HEK293 (cell line): ENCODE data around the gene MGMT.
A peak's percentile ranks its signal among the peaks of the same experiment; 100 is the strongest.

Experiments used
- CTCF ChIA-PET: fragments of 350-600 bp; formaldehyde crosslinking; extraction: SDS; loops from one replicate; lab custom pipeline; 2021; ENCODE audit warnings: antibody characterized with exemption; lab: Yijun Ruan, JAX
- POLR2A ChIA-PET: fragments of 300-600 bp; formaldehyde crosslinking; extraction: SDS; loops from one replicate; lab custom pipeline; 2020; ENCODE audit warnings: antibody characterized with exemption, inconsistent platforms; lab: Yijun Ruan, JAX
- H3K27ac ChIP-seq: fragments of 200-500 bp; sonication (Bioruptor generic); 2 replicates; pipeline ENCODE4 v1.5.1; 2014; ENCODE audit warnings: low read depth, low read length, control low read depth, inconsistent platforms; ENCODE audit errors: extremely low read depth
- H3K36me3 ChIP-seq, 2 experiments: fragments of 200-500 bp in 1 of 2; sonication (Bioruptor generic) in 1 of 2; 1 replicate in 1 of 2; 2 replicates in 1 of 2; pipeline ENCODE4 v1.5.1; 2014 to 2017; ENCODE audit warnings: inconsistent platforms in 2 of 2, low read length in 2 of 2; ENCODE audit not compliant: control insufficient read depth in 2 of 2, insufficient read depth in 1 of 2
- H3K4me1 ChIP-seq: fragments of 200-500 bp; sonication (Bioruptor generic); 2 replicates; pipeline ENCODE4 v1.5.1; 2014; ENCODE audit warnings: mild to moderate bottlenecking, low read length, inconsistent platforms; ENCODE audit not compliant: control insufficient read depth, insufficient read depth
- H3K4me3 ChIP-seq: 2 replicates; pipeline ENCODE4 v1.5.1; 2011; ENCODE audit warnings: low read depth, mild to moderate bottlenecking, control low read depth, low read length, moderate library complexity
- H3K9me3 ChIP-seq: fragments of 200-500 bp; sonication (Bioruptor generic); 2 replicates; pipeline ENCODE4 v1.5.1; 2014; ENCODE audit warnings: low read depth, low read length, inconsistent platforms; ENCODE audit not compliant: control insufficient read depth, insufficient read depth
- FEZF1 ChIP-seq: fragments of 450-650 bp; formaldehyde crosslinking; IDR thresholded peaks from 2 replicates; pipeline ENCODE4 v1.5.1; 2016; ENCODE audit warnings: missing biosample characterization, missing genetic modification characterization
- GFI1B ChIP-seq: fragments of 450-650 bp; formaldehyde crosslinking; IDR thresholded peaks from 2 replicates; pipeline ENCODE4 v1.5.1; 2016; ENCODE audit warnings: missing biosample characterization, missing genetic modification characterization
- KLF7 ChIP-seq: fragments of 450-650 bp; formaldehyde crosslinking; IDR thresholded peaks from 2 replicates; pipeline ENCODE4 v1.5.1; 2016; ENCODE audit warnings: missing biosample characterization, missing genetic modification characterization, borderline replicate concordance
- SCRT1 ChIP-seq: fragments of 450-650 bp; formaldehyde crosslinking; IDR thresholded peaks from 2 replicates; pipeline ENCODE4 v1.5.1; 2016; ENCODE audit warnings: missing biosample characterization, missing genetic modification characterization, borderline replicate concordance
- SP3 ChIP-seq: fragments of 450-650 bp; formaldehyde crosslinking; IDR thresholded peaks from 2 replicates; pipeline ENCODE4 v1.5.1; 2016; ENCODE audit warnings: missing biosample characterization, missing genetic modification characterization
- ZBTB8A ChIP-seq: fragments of 450-650 bp; formaldehyde crosslinking; IDR thresholded peaks from 2 replicates; pipeline ENCODE4 v1.5.1; 2016; ENCODE audit warnings: missing biosample characterization, missing genetic modification characterization
- ZFP41 ChIP-seq: fragments of 450-650 bp; formaldehyde crosslinking; IDR thresholded peaks from 2 replicates; pipeline ENCODE4 v1.5.1; 2016; ENCODE audit warnings: missing biosample characterization, missing genetic modification characterization, borderline replicate concordance
- ZIC2 ChIP-seq: fragments of 450-650 bp; formaldehyde crosslinking; IDR thresholded peaks from 2 replicates; pipeline ENCODE4 v1.5.1; 2016; ENCODE audit warnings: missing biosample characterization, missing genetic modification characterization
- ZNF138 ChIP-seq: fragments of 450-650 bp; formaldehyde crosslinking; IDR thresholded peaks from 2 replicates; pipeline ENCODE4 v1.5.1; 2016; ENCODE audit warnings: missing biosample characterization, missing genetic modification characterization, borderline replicate concordance
- ZNF157 ChIP-seq: fragments of 450-650 bp; formaldehyde crosslinking; IDR thresholded peaks from 2 replicates; pipeline ENCODE4 v1.5.1; 2016; ENCODE audit warnings: missing biosample characterization, missing genetic modification characterization
- ZNF223 ChIP-seq: fragments of 450-650 bp; formaldehyde crosslinking; IDR thresholded peaks from 2 replicates; pipeline ENCODE4 v1.5.1; 2016; ENCODE audit warnings: missing biosample characterization, missing genetic modification characterization
- ZNF324 ChIP-seq: fragments of 450-650 bp; formaldehyde crosslinking; IDR thresholded peaks from 2 replicates; pipeline ENCODE4 v1.5.1; 2016; ENCODE audit warnings: missing biosample characterization, missing genetic modification characterization
- ZNF561 ChIP-seq: fragments of 450-650 bp; IDR thresholded peaks from 2 replicates; pipeline ENCODE4 v1.5.1; 2018; ENCODE audit warnings: missing biosample characterization, missing genetic modification characterization, borderline replicate concordance
- ZNF596 ChIP-seq: fragments of 450-650 bp; IDR thresholded peaks from 2 replicates; pipeline ENCODE4 v1.5.0; 2018; ENCODE audit warnings: missing biosample characterization, mild to moderate bottlenecking, missing genetic modification characterization, moderate library complexity
- ZNF624 ChIP-seq: fragments of 450-650 bp; formaldehyde crosslinking; IDR thresholded peaks from 2 replicates; pipeline ENCODE4 v1.5.1; 2017; ENCODE audit warnings: missing biosample characterization, missing genetic modification characterization
- ZNF658 ChIP-seq: fragments of 450-650 bp; formaldehyde crosslinking; IDR thresholded peaks from 2 replicates; pipeline ENCODE4; 2016; ENCODE audit warnings: missing biosample characterization, missing genetic modification characterization
- ZNF768 ChIP-seq: fragments of 450-650 bp; formaldehyde crosslinking; IDR thresholded peaks from 2 replicates; pipeline ENCODE4 v1.5.1; 2018; ENCODE audit warnings: missing biosample characterization, mild to moderate bottlenecking, missing genetic modification characterization
- ZNF777 ChIP-seq: fragments of 450-650 bp; formaldehyde crosslinking; IDR thresholded peaks from 2 replicates; pipeline ENCODE4 v1.5.1; 2017; ENCODE audit warnings: missing biosample characterization, missing genetic modification characterization, borderline replicate concordance
- TF ChIP-seq, protein P1 (sequence below): fragments of 450-650 bp; formaldehyde crosslinking; IDR thresholded peaks from 2 replicates; pipeline ENCODE4 v1.5.1; 2016; ENCODE audit warnings: missing biosample characterization, missing genetic modification characterization
- TF ChIP-seq, protein P2 (sequence below): fragments of 450-650 bp; formaldehyde crosslinking; IDR thresholded peaks from 2 replicates; pipeline ENCODE4 v1.5.1; 2017; ENCODE audit warnings: missing biosample characterization, missing genetic modification characterization
- TF ChIP-seq, protein P3 (sequence below): fragments of 450-650 bp; formaldehyde crosslinking; IDR thresholded peaks from 2 replicates; pipeline ENCODE4; 2016; ENCODE audit warnings: missing biosample characterization, missing genetic modification characterization

The MGMT gene

DNA sequence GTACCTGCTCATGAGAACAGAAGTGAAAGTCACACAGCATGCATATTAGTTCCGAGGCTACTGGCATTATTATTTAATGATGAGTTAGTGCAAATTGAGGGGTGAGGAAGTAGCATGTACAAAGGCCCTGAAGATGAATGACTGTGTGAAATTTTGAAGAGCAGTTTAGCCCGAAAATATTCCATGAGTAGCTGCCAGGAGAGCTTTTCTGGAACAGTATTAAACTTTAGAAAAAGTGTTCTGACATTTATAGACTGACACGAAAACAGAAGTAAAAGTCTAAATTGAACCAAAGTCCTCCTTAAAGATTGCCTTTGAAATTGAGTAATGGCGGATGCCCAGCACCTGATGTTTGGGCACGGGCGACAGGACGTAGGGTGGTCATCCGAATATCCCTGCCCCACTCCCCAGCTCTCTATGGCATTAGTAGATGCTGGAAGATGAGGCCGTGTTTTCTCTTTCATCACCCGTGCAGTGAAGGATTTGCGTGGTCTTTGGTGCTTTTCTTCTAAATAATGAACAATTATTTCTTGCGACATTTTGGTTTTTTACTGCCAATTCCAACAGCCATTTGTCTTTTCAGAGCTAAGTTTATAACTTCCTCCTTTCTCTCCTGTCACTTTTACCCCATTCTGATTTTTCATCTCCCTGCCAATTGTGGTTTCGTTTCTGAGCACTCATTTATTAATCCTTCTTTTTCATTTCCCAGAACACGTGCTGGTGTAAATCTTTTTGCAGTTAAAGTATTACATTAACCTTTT is 192.6 kb downstream of the MGMT start:
- ChIA-PET POLR2A (no interaction called here), CTCF (interaction anchor here (0.6 to 2.2 kb wide), 6 partner anchors 9 to 1138 kb away, joined by 3 to 18 read pairs (median 3); no protein-coding TSS in a partner anchor)
- no peaks in the 10 kb centered on the region; the same call in 1 of the 2 replicates for H3K4me1 ChIP-seq
- H3K4me3 ChIP-seq = no peak overlapping the region
- H3K36me3 ChIP-seq = no peaks in the 10 kb centered on the region
- H3K27ac ChIP-seq = no peak overlapping the region
- no peaks in the 10 kb centered on the region for H3K9me3 ChIP-seq
- TF ChIP-seq ZNF624 = no peak
- TF ChIP-seq ZNF777 = no peak
- TF ChIP-seq SP3 (tag by site-specific recombination) = no peak
- no peak for TF ChIP-seq ZNF561
- TF ChIP-seq ZNF223 = no peak
- TF ChIP-seq FEZF1 (tag by site-specific recombination) = no peak
- TF ChIP-seq, protein P1, sequence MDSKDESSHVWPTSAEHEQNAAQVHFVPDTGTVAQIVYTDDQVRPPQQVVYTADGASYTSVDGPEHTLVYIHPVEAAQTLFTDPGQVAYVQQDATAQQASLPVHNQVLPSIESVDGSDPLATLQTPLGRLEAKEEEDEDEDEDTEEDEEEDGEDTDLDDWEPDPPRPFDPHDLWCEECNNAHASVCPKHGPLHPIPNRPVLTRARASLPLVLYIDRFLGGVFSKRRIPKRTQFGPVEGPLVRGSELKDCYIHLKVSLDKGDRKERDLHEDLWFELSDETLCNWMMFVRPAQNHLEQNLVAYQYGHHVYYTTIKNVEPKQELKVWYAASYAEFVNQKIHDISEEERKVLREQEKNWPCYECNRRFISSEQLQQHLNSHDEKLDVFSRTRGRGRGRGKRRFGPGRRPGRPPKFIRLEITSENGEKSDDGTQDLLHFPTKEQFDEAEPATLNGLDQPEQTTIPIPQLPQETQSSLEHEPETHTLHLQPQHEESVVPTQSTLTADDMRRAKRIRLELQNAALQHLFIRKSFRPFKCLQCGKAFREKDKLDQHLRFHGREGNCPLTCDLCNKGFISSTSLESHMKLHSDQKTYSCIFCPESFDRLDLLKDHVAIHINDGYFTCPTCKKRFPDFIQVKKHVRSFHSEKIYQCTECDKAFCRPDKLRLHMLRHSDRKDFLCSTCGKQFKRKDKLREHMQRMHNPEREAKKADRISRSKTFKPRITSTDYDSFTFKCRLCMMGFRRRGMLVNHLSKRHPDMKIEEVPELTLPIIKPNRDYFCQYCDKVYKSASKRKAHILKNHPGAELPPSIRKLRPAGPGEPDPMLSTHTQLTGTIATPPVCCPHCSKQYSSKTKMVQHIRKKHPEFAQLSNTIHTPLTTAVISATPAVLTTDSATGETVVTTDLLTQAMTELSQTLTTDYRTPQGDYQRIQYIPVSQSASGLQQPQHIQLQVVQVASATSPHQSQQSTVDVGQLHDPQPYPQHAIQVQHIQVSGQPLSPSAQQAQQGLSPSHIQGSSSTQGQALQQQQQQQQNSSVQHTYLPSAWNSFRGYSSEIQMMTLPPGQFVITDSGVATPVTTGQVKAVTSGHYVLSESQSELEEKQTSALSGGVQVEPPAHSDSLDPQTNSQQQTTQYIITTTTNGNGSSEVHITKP (tag by site-specific recombination) = no peak
- no peak for TF ChIP-seq ZNF658 (tag by site-specific recombination)
- no peak for TF ChIP-seq GFI1B (tag by site-specific recombination)
- no peak for TF ChIP-seq ZNF768 (tag by site-specific recombination)
- no peak for TF ChIP-seq ZNF157 (tag by site-specific recombination)
- no peak for TF ChIP-seq ZNF324 (tag by site-specific recombination)
- no peak for TF ChIP-seq KLF7
- TF ChIP-seq ZFP41 (tag by site-specific recombination) = no peak
- no peak for TF ChIP-seq ZIC2 (tag by site-specific recombination)
- TF ChIP-seq ZNF138 = no peak
- no peak for TF ChIP-seq ZBTB8A (tag by site-specific recombination)

DNA sequence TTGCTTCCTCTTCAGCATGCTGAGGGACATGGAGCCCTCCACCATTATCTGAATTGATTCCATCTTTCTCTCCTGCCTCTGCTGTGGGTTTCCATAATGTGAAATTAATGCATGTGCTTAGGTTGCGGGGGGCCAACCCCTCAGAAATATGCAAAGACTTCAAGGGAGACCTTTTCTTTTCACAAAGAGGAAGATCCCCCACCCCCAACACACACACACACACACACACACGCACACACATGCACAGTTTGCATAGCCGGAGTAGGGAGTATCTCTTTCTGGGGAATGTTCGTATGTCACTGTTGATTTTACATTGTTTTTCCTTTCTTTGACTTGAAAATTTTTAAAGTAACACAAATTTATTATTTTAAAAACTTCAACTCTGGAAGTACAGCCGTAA is 193.5 kb downstream of the MGMT start:
- H3K4me1 ChIP-seq = no peaks in the 10 kb centered on the region; the same call in 1 of the 2 replicates
- no peaks in the 10 kb centered on the region for H3K36me3 ChIP-seq
- POLR2A ChIA-PET = no interaction called here
- no peak overlapping the region for H3K4me3 ChIP-seq
- H3K27ac ChIP-seq = no peak overlapping the region
- H3K9me3 ChIP-seq = no peaks in the 10 kb centered on the region
- TF ChIP-seq, protein P2, sequence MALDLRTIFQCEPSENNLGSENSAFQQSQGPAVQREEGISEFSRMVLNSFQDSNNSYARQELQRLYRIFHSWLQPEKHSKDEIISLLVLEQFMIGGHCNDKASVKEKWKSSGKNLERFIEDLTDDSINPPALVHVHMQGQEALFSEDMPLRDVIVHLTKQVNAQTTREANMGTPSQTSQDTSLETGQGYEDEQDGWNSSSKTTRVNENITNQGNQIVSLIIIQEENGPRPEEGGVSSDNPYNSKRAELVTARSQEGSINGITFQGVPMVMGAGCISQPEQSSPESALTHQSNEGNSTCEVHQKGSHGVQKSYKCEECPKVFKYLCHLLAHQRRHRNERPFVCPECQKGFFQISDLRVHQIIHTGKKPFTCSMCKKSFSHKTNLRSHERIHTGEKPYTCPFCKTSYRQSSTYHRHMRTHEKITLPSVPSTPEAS (tag by site-specific recombination) = 0 out of 2 replicates have a peak, but pooled peaks have one; percentile 23
- TF ChIP-seq ZNF768 (tag by site-specific recombination) = no peak
- CTCF ChIA-PET = interaction anchor here (0.6 to 1.1 kb wide), 4 partner anchors 29 to 1793 kb away, joined by 3 to 5 read pairs (median 3); no protein-coding TSS in a partner anchor

DNA sequence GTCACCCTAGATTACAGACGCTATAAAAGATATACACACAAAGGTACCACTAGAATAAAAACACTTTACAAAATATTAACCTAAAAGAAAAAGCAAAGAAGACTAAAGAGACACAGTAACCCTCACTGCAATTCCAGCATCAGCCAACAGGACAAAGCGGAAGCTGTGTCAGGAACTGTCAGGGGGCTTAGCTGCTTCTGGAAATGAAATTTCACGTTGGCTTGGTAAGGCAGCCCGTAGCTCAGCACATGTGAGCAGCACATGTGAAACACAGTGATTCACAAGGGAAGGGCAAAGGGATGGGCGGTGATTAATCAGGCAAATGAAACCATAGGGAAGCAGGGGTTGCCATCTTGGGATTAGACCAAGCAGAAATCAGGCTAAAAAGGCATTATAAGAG is 195.4 kb downstream of the MGMT start:
- ChIA-PET CTCF (no interaction called here), POLR2A (no interaction called here)
- no peaks in the 10 kb centered on the region for H3K4me1 ChIP-seq
- no peak overlapping the region for H3K4me3 ChIP-seq
- no peak for TF ChIP-seq ZNF596 (tag by site-specific recombination)
- TF ChIP-seq, protein P3, sequence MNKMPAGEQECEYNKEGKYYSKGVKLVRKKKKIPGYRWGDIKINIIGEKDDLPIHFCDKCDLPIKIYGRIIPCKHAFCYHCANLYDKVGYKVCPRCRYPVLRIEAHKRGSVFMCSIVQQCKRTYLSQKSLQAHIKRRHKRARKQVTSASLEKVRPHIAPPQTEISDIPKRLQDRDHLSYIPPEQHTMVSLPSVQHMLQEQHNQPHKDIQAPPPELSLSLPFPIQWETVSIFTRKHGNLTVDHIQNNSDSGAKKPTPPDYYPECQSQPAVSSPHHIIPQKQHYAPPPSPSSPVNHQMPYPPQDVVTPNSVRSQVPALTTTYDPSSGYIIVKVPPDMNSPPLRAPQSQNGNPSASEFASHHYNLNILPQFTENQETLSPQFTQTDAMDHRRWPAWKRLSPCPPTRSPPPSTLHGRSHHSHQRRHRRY (tag by site-specific recombination) = no peak
- no peak for TF ChIP-seq SCRT1 (tag by site-specific recombination)
- no peak for TF ChIP-seq ZIC2 (tag by site-specific recombination)
- no peaks in the 10 kb centered on the region for H3K9me3 ChIP-seq
- no peak overlapping the region for H3K27ac ChIP-seq
- H3K36me3 ChIP-seq = no peaks in the 10 kb centered on the region
